PC-3 (cell line): ENCODE data around the gene MORC3. TPM values are rescaled to one million over a fixed set of nuclear protein-coding genes. Genes with fewer than 3 reads are reported as not detected.

ENCODE experiments used
- ATAC-seq: fragments of 200-7000 bp; cut with Tn5 transposase; 2 replicates; pipeline ENCODE4 v1.9.1; 2020; ENCODE audit warnings: mild to moderate bottlenecking, moderate library complexity
- BruUV-seq: library from RNA; stranded (reverse); fragments of 400-500 nt; replicated peaks from 2 replicates; lab custom pipeline; 2021; lab: Mats Ljungman, UMichigan
- CTCF ChIA-PET: fragments of 300-600 bp; sonication (Branson Sonifier 250); formaldehyde crosslinking; loops from one replicate; lab custom pipeline; 2022; ENCODE audit warnings: antibody characterized with exemption; lab: Charles Lee
- POLR2A ChIA-PET: fragments of 300-600 bp; sonication (Branson Sonifier 250); formaldehyde crosslinking; loops from one replicate; lab custom pipeline; 2022; ENCODE audit warnings: antibody characterized with exemption; ENCODE audit not compliant: unreplicated experiment; lab: Charles Lee
- DNase-seq: peaks from one replicate; pipeline ENCODE4 v3.0.0-alpha.2; 2015
- H2AFZ ChIP-seq: fragments of 300-600 bp; sonication (generic); 2 replicates; pipeline ENCODE4 v1.6.0; 2016; ENCODE audit warnings: antibody characterized with exemption, low read length
- H3F3A ChIP-seq: fragments of 300-600 bp; sonication (generic); one replicate; pipeline ENCODE4 v1.6.0; 2017; ENCODE audit warnings: antibody characterized with exemption, low read length, control low read depth, mild to moderate bottlenecking; ENCODE audit not compliant: unreplicated experiment
- H3K27ac ChIP-seq: fragments of 300-600 bp; sonication (generic); 2 replicates; pipeline ENCODE4 v1.5.1; 2016; ENCODE audit warnings: mild to moderate bottlenecking, low read length
- H3K27me3 ChIP-seq: fragments of 300-600 bp; sonication (generic); 2 replicates; pipeline ENCODE4 v1.6.1; 2016; ENCODE audit warnings: low read length, mixed read lengths
- H3K36me3 ChIP-seq: fragments of 300-600 bp; sonication (generic); 2 replicates; pipeline ENCODE4 v1.6.1; 2016; ENCODE audit warnings: low read depth, mixed run types, low read length, mixed read lengths
- H3K4me1 ChIP-seq: fragments of 300-600 bp; sonication (generic); 2 replicates; pipeline ENCODE4 v1.5.1; 2016; ENCODE audit warnings: low read length; ENCODE audit not compliant: insufficient read depth
- H3K4me2 ChIP-seq: fragments of 300-600 bp; sonication (generic); 2 replicates; pipeline ENCODE4 v1.6.0; 2016; ENCODE audit warnings: low read length
- H3K4me3 ChIP-seq: fragments of 300-600 bp; sonication (generic); 2 replicates; pipeline ENCODE4 v1.5.1; 2016; ENCODE audit warnings: mild to moderate bottlenecking, low read length, mixed read lengths
- H3K79me2 ChIP-seq: fragments of 300-600 bp; sonication (generic); 2 replicates; pipeline ENCODE4 v1.6.1; 2017; ENCODE audit warnings: low read length, mixed read lengths
- H3K9ac ChIP-seq: fragments of 300-600 bp; sonication (generic); 2 replicates; pipeline ENCODE4 v1.6.0; 2016; ENCODE audit warnings: mild to moderate bottlenecking, low read length
- H3K9me2 ChIP-seq: fragments of 300-600 bp; sonication (generic); replicated peaks from 2 replicates; pipeline ENCODE4 v1.6.1; 2016; ENCODE audit warnings: mixed run types, low read length, mixed read lengths
- H3K9me3 ChIP-seq: fragments of 300-600 bp; sonication (generic); 2 replicates; pipeline ENCODE4 v1.6.1; 2016; ENCODE audit warnings: low read length, mixed read lengths
- H4K20me1 ChIP-seq: fragments of 300-600 bp; sonication (generic); 2 replicates; pipeline ENCODE4 v1.6.1; 2016; ENCODE audit warnings: low read length, mixed read lengths
- CTCF ChIP-seq: fragments of 300-600 bp; sonication (generic); conservative IDR thresholded peaks from 2 replicates; pipeline ENCODE4 v1.5.1; 2017; ENCODE audit warnings: antibody characterized with exemption, low read depth, mild to moderate bottlenecking, low read length
- EZH2 ChIP-seq: fragments of 300-600 bp; sonication (generic); IDR thresholded peaks from one replicate; pipeline ENCODE4 v1.6.1; 2017; ENCODE audit warnings: antibody characterized with exemption, mild to moderate bottlenecking, low read length; ENCODE audit not compliant: unreplicated experiment
- EZH2phosphoT487 ChIP-seq: fragments of 300-600 bp; sonication (generic); IDR thresholded peaks from 2 replicates; pipeline ENCODE4 v1.6.1; 2018; ENCODE audit warnings: mild to moderate bottlenecking, antibody characterized with exemption, low read length, borderline replicate concordance
- intact Hi-C: fragments of 100-400 bp; cut with micrococcal nuclease; formaldehyde crosslinking; loops from 2 replicates; pipeline ENCODE4 v1.9.0; 2023
- total RNA-seq: library from RNA; depleted of rRNA; stranded (reverse); fragments of >200 nt; gene quantifications from 2 replicates; pipeline ENCODE4 v1.2.3, GENCODE V29; 2014

The MORC3 gene
- total RNA-seq, 1 experiment from 2014 or later: 23.0 TPM

- no peaks in the 10 kb centered on the region for H3K79me2 ChIP-seq
- H3K4me2 ChIP-seq: no peak overlapping the region
- no peak overlapping the region for H3K27ac ChIP-seq
- H4K20me1 ChIP-seq: no peaks in the 10 kb centered on the region
- no peaks in the 10 kb centered on the region for H3F3A ChIP-seq
- intact Hi-C loops: no loop called here
- no peaks in the 10 kb centered on the region for H3K9me3 ChIP-seq
- no peak for TF ChIP-seq EZH2phosphoT487
- TF ChIP-seq EZH2: no peak
- no peak for TF ChIP-seq CTCF
- ATAC-seq (no peak), DNase-seq (no peak)
- no TSS peak for BruUV-seq
- H3K36me3 ChIP-seq: peaks cover 40% of the 10 kb centered on the region
- H3K4me3 ChIP-seq: no peak overlapping the region
- no peak overlapping the region for H3K9ac ChIP-seq
- no peaks in the 10 kb centered on the region for H3K9me2 ChIP-seq
- H3K27me3 ChIP-seq: no peaks in the 10 kb centered on the region
- H3K4me1 ChIP-seq: peaks cover 10% of the 10 kb centered on the region
- POLR2A ChIA-PET: no interaction called here
- no peak overlapping the region for H2AFZ ChIP-seq
- CTCF ChIA-PET: no interaction called here
Measured at GRCh38 chr21:36349315-36349714, 29.3 kb downstream of the MORC3 start.

- ChIA-PET POLR2A (no interaction called here), CTCF (no interaction called here)
- Histone ChIP-seq H3K9ac (no peak overlapping the region), H3K27me3 (no peaks in the 10 kb centered on the region), H3K4me2 (no peak overlapping the region), H3K79me2 (no peaks in the 10 kb centered on the region), H2AFZ (no peak overlapping the region), H3K9me2 (no peaks in the 10 kb centered on the region), H3F3A (no peaks in the 10 kb centered on the region), H4K20me1 (no peaks in the 10 kb centered on the region), H3K4me1 (peaks cover 10% of the 10 kb centered on the region), H3K27ac (no peak overlapping the region), H3K36me3 (peaks cover 43% of the 10 kb centered on the region), H3K9me3 (no peaks in the 10 kb centered on the region), H3K4me3 (no peak overlapping the region)
- intact Hi-C loops: no loop called here
- DNase-seq (no peak), ATAC-seq (no peak)
- TF ChIP-seq EZH2phosphoT487: no peak
- no peak for TF ChIP-seq EZH2
- TF ChIP-seq CTCF: no peak
- no TSS peak for BruUV-seq
Measured at GRCh38 chr21:36350282-36350910, 30.4 kb downstream of the MORC3 start.

- intact Hi-C loops: no loop called here
- H4K20me1 ChIP-seq: no peaks in the 10 kb centered on the region
- H3K9ac ChIP-seq: no peak overlapping the region
- DNase-seq (no peak), ATAC-seq (no peak)
- H2AFZ ChIP-seq: no peak overlapping the region
- no peak overlapping the region for H3K27ac ChIP-seq
- H3K9me2 ChIP-seq: no peaks in the 10 kb centered on the region
- ChIA-PET CTCF (no interaction called here), POLR2A (no interaction called here)
- BruUV-seq: no TSS peak
- no peaks in the 10 kb centered on the region for H3K4me1 ChIP-seq
- peaks cover 40% of the 10 kb centered on the region for H3K36me3 ChIP-seq
- H3K9me3 ChIP-seq: no peaks in the 10 kb centered on the region
- no peaks in the 10 kb centered on the region for H3K27me3 ChIP-seq
- H3K4me3 ChIP-seq: no peak overlapping the region
- H3K4me2 ChIP-seq: no peak overlapping the region
- H3F3A ChIP-seq: no peaks in the 10 kb centered on the region
- H3K79me2 ChIP-seq: no peaks in the 10 kb centered on the region
- TF ChIP-seq EZH2: no peak
- TF ChIP-seq EZH2phosphoT487: no peak
- TF ChIP-seq CTCF: no peak
Measured at GRCh38 chr21:36354918-36355680, 35.1 kb downstream of the MORC3 start.
